Fibroblast of upper back skin (primary cell): ENCODE measurements around the gene TET3.
"Not testable (repeated sequence)": the region's sequence is repeated elsewhere in the genome, so short reads cannot be mapped to it uniquely, and the experiment has no call there.

Source experiments
- DNase-seq: peaks from one replicate; pipeline ENCODE4 v3.0.0-alpha.2; 2013

TET3 gene

DNA sequence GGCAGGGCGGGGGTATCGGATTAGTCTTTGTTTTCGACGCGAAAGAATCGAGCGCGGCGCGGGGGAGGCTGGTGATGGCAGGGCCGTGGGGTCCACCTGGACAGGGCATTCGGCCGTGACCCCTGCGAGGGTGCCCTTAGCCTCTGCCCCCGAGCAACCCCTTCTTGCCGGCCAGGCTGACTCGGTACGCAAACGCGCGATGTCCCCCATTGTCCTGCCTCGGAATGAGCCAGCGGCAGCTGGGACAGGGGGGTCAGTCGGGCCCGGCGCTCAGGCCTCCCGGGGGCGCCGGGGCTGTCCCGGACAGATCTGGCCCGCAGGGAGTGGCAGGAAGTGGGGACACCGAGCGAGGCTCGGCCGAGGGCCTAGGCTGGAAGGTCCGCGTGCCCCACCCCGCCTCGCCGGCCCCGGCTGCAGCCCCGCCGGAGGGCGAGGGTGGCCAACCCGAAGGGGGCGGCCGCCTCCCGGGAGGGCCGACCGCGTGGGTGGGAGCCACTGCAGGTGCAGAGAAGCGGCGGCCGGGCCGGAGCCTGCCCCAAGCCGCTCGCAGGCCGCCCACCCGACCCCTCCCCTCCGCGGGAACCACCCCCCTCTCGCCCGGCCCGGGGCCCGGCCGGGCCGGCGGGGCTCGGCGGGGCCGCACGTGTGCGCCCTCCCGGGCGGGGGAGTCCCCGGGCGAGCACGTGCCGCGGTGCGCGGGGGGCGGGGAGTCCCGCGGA is at the start of gene TET3:
Gene TET3 (plus strand): TSS at position 708 of the 719 bp plus-strand sequence. CDS start 1,494 bp downstream, outside the sequence.
- no peak for DNase-seq

DNA sequence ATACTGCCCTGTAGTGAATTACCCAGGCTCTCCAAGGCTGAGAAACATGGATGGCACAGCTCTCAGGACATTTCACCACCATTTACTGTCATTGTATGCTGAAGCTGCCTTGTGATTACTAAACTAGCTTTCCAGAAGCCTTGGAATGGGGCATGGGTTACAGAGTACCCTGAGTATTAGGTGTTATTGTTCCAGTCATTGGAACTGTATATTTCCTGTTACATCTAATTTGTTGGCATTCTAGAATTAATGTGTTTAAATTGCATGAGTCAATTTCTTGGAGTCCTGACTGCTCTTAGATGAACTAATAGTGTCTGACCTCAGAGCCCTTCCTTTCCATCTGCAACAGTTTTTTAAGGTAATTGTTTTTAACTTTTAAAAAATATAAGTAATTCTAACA is 49.1 kb upstream of the TET3 start:
- no peak for DNase-seq

DNA sequence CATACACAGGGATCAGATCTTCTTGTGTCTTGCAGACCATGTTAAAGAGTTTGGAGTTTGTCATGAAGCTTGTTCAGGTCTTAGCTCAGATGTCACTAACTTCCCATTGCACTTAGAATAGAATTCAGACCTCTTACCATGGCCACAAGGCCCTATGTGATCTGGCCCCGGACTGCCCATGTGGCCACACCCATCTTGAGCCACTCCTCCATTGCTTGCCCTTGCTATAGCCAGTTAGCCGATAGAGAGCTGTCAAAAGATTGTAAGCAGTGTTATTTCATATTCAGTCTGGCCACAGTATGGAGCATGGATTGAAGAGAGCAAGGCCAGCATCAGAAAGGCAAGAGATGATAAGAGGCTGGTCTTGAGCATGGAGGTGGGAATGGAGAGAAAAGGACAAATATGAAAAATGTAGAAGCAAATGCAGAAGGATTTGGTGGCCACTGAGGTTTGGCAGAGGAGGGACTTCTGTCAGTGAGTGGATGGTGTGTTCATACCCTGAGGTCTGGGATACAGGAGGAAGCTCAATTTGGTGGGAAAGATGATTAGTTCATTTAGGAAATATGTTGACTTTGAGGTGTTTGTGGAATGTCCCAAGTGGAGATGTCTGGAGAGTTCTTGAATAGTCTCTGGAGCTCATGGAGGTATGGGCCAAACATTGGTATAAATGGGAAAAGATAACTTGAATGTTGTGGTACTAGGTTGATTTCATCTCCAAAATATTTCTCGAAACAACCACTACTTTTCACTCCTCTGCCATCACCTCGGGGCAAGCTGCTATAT is 47.4 kb upstream of the TET3 start:
- peak; percentile 16 for DNase-seq

- no peak for DNase-seq
Measured at GRCh38 chr2:73937899-73938298, 46.8 kb upstream of the TET3 start.

DNA sequence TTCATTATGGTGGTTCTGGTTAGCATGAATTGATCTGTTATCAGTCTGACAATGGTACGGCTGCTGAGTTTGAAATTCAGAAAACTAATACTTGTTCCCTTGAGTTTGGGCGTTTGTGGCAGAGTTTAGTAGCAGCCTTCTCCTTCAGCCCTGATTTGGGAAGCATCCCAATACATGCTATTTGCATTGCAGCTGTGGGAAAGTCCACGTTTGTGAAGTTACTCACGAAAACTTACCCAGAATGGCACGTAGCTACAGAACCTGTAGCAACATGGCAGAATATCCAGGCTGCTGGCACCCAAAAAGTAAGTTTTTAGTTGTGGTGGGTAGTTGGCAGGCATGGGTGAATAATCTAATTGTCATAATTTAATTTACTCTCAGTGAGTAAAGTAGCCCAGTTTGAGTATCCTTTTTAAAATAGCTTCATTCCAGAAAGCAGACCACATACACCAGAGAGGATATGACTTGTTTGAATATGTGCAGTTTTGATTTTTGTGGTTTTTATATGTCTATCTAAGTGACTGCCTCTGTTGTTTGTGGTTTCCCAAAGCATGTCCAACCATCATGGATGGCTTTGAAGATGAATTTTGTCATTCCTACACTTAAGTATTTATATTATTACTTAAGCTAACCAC is 45.9 kb upstream of the TET3 start:
- DNase-seq = peak; percentile 85

- DNase-seq = peak; percentile 31
Measured at GRCh38 chr2:73939419-73939818, 45.3 kb upstream of the TET3 start.

- not testable (repeated sequence) for DNase-seq
Measured at GRCh38 chr2:73940066-73940465, 44.6 kb upstream of the TET3 start.

DNA sequence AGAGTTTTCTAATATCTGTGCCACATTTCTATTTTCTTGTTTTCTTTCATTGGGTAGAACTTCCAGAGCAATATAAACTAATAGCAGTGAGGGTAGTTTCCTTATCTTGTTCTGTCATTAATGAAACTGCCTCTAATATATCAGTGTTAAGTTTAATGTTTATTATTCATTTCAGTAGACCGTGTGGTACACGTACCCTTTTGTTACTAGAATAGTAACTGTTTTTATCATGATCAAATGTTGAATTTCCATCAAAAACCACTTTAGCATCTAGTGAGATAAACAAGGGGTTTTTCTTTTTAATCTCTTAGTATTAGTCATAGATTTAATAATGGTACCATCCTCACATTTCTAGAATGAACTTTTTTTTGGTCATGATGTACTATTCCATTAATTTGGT is 42.0 kb upstream of the TET3 start:
- no peak for DNase-seq

DNA sequence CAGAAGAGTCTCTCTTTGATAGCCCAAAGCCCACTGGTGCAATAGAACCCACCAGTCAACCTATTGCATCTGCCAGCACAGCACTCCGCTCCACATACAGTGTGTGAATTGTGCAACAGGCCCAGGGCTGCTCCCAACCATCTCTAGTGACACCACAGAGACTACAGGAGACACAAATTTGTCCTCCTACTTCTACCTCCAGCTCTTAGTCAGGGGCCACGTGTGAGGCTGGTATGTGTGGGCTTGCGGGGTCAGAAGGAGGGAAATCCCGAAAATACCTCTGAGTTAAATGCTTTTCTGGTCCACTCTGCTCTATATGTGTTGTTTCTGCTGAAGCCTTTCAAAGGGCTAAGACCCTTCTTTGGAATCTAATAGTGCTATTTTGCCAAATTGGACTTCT is 40.0 kb upstream of the TET3 start:
- no peak for DNase-seq

GRCh38 chr2:73946215-73946614 is 38.5 kb upstream of the TET3 start:
- no peak for DNase-seq

DNA sequence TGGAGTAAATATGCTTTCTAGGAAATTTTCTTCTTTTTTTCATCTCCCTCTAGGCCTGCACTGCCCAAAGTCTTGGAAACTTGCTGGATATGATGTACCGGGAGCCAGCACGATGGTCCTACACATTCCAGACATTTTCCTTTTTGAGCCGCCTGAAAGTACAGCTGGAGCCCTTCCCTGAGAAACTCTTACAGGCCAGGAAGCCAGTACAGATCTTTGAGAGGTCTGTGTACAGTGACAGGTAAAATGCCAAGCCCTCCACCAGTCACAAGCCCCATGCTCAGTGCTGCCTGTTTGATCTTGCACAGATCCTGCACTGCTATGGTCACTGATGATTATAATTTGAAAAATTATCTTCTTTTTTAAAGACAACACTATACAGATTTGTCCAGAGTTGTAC is 38.0 kb upstream of the TET3 start:
- DNase-seq = no peak

DNA sequence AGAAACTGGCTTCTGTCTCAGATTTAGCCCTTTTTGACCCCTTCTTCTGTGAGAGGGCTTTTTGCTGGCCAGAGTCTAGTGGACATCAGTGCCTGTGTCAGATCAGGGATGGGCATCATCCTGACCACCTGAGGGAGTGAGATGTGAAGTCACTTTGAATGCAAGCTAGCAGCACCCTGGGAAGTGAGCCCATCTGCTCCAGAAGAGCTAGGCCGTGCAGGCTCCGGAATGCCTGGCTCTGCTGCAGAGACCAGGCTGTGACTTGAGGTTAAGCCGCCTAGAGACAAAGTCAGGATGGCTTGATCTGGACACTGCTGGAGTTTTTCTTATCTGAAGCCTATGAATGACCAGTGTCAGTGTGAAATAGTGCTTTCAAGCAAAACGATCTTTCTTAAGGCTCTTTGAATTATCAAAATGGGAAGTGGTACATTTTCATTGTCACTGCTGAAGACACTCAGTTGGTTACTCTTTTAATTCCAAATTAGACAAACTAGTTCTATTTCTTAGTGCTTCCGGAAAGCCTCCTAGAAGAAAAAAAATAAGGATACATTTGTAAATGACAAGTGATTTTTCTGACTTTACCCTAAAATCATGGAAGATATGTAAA is 37.2 kb upstream of the TET3 start:
- no peak for DNase-seq

DNA sequence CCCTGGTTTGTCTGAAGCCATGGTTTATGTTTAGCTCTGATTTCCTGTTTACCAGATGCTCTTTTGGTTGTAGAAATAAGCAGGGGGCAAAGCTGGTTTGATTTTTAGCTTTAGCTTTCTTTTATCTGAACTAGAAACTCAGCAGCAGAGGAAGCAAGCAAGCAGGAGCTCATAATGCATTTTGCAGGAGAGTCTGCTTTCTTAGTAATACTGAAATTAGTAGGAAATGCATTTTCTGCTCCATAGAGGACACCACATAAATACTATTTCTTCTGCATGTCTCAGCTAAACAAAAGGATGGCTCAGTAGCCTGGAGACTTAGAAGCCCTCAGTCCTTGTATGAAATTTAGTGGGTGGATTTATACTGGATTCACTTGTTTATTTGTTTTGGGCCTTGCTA is 34.9 kb upstream of the TET3 start:
- no peak for DNase-seq

DNA sequence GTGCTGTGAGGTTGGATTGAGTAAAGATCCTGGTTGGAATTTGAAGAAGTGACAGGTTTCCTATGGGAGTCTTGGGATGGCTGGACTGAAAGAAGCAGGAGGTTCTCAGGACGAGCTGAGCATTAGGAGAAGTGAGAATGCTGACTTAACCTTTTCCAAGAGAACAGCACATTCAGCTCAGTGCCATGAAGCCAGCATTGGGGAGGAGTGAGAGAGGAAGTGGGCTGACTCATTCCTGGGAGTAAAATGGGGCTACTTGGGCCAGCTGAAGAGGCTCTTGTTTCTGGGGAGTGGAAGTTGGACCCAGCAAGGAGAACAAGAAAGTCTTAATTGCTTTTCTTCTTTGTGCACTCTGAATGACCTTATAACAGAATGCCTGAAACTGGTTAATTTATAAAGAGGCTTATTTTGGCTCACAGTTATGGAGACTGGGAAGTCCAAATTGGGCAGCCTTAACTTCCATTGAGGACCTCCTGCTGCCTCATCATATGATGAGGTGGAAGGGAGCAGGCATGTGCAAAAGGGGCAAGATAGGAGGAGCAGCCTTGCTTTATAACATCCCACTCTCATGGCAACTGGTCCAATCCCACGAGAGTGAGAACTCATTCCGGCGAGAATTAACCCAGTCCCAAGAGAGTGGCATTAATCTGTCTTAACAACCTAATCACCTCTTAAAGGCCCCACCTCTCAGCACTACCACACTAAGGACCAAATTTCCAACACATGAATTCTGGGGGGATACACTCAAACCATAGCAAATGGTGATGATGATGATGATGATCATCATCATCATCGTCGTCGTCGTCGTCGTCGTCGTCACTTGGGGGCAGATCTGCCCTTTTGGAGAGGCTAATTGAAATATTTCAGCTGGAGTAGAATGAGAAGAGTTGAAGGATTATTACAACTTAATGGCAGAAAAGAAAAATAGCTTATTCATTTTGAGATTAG is 31.9 kb upstream of the TET3 start:
- DNase-seq = peak; percentile 17

DNA sequence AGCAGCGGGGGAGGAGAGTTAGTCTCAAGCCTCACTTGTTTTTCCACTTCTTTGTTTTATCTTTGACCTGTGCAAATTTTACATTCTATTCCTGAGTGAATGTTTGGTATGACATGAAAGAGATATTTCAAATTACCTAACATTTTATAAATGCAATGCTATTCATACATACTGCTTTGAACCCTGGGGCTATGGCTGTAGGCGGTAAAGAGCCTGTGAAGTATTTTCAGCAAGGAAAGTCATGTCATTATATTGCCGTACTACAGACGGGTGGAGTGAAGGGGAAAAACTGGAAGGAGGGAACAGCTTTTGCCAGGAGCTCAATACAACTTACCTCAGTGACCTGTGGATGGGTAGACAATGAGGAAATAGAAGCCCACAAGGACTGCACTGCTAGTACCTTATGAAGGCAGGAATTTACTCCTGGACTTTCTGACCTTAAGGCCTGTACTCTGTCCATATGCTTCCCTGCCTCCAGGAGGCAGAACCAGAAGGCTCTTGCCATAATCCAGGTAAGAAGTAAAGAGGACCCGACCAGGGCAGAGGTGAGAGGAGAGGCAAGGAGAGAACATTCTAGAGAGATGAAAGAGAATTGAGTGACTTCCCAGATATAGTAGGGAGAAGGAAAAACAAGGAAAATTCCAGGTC is 28.4 kb upstream of the TET3 start:
- no peak for DNase-seq

- DNase-seq = no peak
Measured at GRCh38 chr2:73961274-73961673, 23.4 kb upstream of the TET3 start.

DNA sequence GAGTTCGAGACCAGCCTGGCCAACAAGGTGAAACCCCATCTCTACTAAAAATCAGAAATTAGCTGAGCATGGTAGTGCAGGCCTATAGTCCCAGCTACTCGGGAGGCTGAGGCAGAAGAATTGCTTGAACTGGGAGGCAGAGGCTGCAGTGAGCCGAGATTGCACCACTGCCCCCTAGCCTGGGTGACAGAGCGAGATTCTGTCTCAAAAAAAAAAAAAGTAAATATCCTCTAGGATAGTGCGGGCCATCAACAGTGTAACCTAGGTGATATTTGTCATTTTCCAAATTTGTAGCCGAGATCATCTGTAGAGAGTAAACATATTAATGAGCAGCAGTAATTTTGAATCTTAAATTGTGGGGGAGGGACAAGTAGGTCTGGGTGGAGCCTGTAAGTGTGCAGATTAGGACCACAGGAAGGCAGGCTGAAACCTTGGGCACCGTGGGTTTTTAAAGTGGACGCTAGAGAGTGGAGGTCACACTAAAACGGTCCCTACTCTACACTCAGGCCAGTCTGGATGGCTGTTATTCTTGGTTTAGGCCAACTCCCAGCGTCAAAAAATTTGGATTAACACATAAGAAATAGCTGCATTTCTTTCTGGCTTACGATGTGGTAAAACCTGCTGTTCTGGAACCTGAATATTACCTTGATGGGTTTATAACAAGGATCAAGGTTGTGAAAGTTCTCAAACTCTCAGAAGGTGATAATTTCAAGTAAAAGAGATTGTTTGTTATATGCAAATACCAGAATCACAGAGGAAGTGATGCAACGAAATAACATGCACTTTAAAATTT is 22.7 kb upstream of the TET3 start:
- DNase-seq = no peak

- DNase-seq = no peak
Measured at GRCh38 chr2:73962798-73963197, 21.9 kb upstream of the TET3 start.

- no peak for DNase-seq
Measured at GRCh38 chr2:73963385-73964120, 21.2 kb upstream of the TET3 start.

GRCh38 chr2:73964223-73964622 is 20.5 kb upstream of the TET3 start:
- no peak for DNase-seq
